RPMI8226 (cell line): ENCODE measurements around the gene PRSS1.
"Not testable (repeated sequence)": the region's sequence is repeated elsewhere in the genome, so short reads cannot be mapped to it uniquely, and the experiment has no call there.

ENCODE experiments used
- DNase-seq: peaks from one replicate; pipeline ENCODE4 v3.0.0-alpha.2; 2015

The PRSS1 gene

GRCh38 chr7:142749218-142749993, at the start of gene PRSS1:
PRSS1 (plus strand) TSS chr7:142749472; CDS start chr7:142749485, 13 bp downstream.
- peak; percentile 41 for DNase-seq

- not testable (repeated sequence) for DNase-seq
These were observed 48.3 kb upstream of the PRSS1 start for GRCh38 chr7:142700935-142701334.

- DNase-seq: no peak
These were observed 45.5 kb upstream of the PRSS1 start for GRCh38 chr7:142703655-142704305.

GRCh38 chr7:142708726-142709125, 40.5 kb upstream of the PRSS1 start:
- DNase-seq: not testable (repeated sequence)

GRCh38 chr7:142709921-142710320, 39.4 kb upstream of the PRSS1 start:
- peak; percentile 37 for DNase-seq

GRCh38 chr7:142711196-142711595, 38.1 kb upstream of the PRSS1 start:
- DNase-seq: no peak

- DNase-seq: peak; percentile 64
These were observed 37.3 kb upstream of the PRSS1 start for GRCh38 chr7:142711746-142712616.

- DNase-seq: no peak
These were observed 36.7 kb upstream of the PRSS1 start for GRCh38 chr7:142712617-142712957.

- peak; percentile 88 for DNase-seq
These were observed 34.9 kb upstream of the PRSS1 start for GRCh38 chr7:142714375-142714774.

- DNase-seq: no peak
These were observed 32.7 kb upstream of the PRSS1 start for GRCh38 chr7:142716596-142716995.

- DNase-seq: no peak
These were observed 31.8 kb upstream of the PRSS1 start for GRCh38 chr7:142717453-142717852.

GRCh38 chr7:142718313-142718712, 31.0 kb upstream of the PRSS1 start:
- no peak for DNase-seq

GRCh38 chr7:142720172-142720773, 29.0 kb upstream of the PRSS1 start:
- no peak for DNase-seq

- peak; percentile 90 for DNase-seq
These were observed 28.3 kb upstream of the PRSS1 start for GRCh38 chr7:142720986-142721385.

GRCh38 chr7:142722248-142722794, 27.0 kb upstream of the PRSS1 start:
- no peak for DNase-seq

- peak; percentile 92 for DNase-seq
These were observed 16.0 kb upstream of the PRSS1 start for GRCh38 chr7:142733271-142733670.

- peak; percentile 83 for DNase-seq
These were observed 9.3 kb upstream of the PRSS1 start for GRCh38 chr7:142739923-142740492.

- DNase-seq: no peak
These were observed 8.5 kb upstream of the PRSS1 start for GRCh38 chr7:142740786-142741185.

- DNase-seq: not testable (repeated sequence)
These were observed 7.3 kb upstream of the PRSS1 start for GRCh38 chr7:142741932-142742331.

- DNase-seq: no peak
These were observed 4.1 kb upstream of the PRSS1 start for GRCh38 chr7:142745091-142745635.

GRCh38 chr7:142745745-142746144, 3.5 kb upstream of the PRSS1 start:
- no peak for DNase-seq

- no peak for DNase-seq
These were observed 3.0 kb upstream of the PRSS1 start for GRCh38 chr7:142746264-142746663.
